Cerebellar nuclear complex (tissue), 1 donor: ENCODE data around the gene LAP3.
A peak's percentile ranks its signal among the peaks of the same experiment; 100 is the strongest.

ENCODE experiments used
- DNase-seq, 2 experiments: peaks; one replicate each; lab custom pipeline; 2025; lab: John Stamatoyannopoulos, UW

LAP3 gene

DNA sequence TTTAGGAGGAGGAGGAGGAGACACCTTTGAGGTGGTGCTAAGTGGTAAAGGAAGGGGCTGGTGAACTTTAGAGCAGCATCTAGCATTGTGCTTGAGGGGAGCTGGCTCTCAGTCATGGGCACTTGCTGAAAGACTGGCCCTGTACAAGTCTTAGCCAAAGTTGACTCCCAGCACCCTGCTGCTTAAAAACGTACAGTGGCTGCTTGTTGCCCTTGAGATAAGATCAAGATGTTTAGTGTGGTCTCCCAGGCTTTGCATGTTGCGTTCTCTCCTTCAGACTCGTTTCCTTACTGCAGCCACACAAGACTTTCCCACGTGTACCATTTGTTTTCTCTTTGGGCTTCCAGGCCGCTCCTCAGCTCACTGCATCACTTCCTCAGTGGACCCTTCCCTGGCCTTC lies 39.3 kb downstream of the LAP3 start:
- DNase-seq: no peak

DNA sequence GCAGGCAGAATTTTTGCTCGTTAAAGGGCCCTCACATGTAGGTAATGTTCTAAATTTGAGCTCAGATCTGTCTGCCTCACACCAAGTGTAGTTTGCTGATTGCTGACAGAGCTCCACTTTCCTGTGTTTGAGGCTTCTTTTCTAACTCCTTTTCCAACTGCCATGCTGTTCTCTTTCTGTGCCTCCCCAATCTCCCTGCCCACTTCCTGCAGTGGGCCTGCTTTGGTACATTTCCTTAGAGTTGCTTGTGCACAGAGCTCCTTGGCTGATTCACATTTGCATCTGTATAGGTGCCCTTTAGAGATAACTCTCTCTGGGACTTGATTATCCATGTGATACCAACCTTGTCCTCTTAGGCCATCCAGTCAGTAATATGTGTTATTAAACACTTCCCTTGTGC lies 41.9 kb downstream of the LAP3 start:
- no peak for DNase-seq

DNA sequence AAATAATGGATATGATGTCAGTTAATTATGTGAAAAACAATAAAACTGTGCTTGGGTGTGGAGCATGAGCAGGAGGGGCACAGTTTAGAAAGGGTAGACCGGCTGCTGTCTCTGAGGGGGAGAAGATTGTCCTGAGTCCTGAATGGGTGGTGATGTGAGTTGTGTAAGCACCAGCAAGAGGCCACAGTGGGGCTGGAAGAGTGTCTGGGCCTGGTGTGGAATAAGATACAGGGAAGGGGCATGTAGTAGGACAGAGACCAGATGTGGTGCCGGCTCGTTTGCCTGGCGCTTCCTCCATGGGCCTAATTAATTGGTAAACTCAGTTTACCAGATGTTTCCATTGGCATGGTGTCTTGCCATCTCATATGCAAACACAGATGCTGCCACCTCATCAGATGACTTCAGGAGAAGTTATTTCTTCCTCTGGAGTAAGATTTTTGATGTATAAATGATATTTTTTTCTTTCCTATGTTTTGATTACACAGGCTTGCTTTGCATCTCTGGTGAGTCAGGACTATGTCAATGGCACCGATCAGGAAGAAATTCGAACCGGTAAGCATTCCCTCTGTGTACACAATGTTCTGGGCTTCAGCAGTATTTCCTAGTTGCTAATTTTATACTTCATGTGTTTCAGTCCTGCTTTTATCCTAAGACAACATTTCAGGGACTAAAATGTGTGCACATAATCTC lies 42.6 kb downstream of the LAP3 start:
- DNase-seq: no peak

DNA sequence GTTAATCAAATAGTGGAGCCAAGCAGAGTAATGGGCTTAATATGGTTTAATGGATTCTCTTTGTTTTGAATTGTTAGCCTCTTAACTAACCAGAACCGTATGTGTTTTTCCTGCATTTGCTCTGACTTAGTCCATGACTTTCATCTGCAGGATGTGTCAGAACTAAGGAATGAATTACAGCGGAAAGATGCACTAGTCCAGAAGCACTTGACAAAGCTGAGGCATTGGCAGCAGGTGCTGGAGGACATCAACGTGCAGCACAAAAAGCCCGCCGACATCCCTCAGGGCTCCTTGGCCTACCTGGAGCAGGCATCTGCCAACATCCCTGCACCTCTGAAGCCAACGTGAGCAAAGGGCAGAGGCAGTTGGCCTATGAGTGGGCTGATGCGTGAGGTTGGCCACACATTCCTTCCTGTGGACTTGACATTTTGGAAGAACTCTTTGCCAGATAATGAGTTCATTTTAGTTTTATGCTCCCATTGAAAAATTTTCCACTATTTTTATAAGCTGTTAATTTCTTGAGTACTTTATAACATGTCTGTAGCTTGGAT lies 46.5 kb downstream of the LAP3 start:
- no peak for DNase-seq

DNA sequence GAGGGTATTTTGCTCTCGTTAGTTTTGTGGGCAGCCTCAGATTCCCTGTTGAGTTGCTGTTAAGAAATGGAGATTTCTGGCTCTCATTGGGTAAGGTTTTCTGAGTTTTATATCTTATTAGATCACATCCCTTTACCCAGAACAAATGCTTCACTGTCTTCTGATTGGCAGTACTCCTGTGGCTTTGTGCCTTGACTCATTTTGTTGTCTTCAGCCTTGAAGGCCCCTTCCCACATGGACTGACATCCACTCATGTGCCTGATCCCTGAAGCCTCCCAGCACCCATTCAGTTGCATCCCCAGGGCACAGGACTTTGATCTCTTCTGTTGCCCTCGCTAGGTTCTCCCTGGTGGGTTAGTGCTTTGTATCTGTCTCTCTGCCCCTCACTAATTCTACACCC lies 47.8 kb downstream of the LAP3 start:
- no peak for DNase-seq

DNA sequence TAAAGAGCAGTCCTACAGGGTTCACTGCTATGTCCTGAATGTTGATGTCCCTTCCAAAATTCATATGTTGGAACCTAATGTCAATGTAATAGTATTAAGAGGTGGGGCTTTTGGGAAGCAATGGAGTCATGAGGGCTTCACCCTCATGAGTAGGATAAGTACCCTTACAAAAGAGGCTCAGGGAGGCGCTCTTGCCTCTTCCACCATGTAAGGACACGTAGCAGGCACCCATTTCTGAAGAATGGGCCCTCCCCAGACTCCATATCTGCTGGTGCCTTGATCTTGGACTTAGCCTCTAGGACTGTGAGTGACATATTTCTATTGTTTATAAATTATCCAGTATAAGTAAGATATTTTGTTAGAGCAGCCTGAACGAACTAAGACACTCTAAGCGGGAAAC lies 53.2 kb downstream of the LAP3 start:
- DNase-seq: no peak

DNA sequence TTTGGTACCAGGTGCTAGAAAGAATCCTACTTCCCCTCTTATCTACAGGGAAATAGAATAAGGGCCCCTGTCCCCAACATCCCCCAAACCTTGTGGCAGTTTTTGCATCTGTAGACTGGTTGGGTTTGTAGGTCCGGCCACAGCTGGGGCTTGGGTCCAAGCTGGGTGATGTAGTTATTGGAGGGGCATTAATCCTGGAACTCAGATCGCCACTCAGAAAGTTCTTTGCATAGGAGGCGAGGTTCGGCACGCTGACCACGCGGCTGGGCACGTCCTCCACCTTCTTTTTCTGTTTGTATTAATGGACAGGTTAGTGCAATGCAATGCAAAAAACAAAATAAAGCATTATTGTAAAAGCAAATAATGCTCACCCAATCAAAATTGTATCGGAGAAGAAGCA lies 56.6 kb downstream of the LAP3 start:
- DNase-seq: no peak

DNA sequence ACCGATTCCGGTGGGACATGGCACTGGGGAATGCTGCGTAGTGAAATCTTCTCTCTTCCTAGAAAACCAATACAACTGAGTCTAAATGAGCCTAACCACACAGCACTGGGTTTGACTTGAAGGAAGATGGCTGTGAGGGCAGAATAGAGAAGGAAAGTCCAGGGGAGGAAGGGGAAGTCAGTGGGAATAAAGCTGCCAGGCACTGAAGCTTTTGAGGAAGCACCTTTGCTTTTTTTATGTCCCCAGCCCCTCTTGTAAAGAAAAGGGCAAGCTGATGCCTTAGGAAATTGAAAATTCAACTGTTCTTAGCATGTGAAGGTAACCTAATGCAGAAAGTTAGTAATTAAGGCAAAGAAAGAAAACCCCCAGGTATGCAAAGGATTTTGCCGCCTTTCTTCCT lies 58.1 kb downstream of the LAP3 start:
- no peak for DNase-seq

DNA sequence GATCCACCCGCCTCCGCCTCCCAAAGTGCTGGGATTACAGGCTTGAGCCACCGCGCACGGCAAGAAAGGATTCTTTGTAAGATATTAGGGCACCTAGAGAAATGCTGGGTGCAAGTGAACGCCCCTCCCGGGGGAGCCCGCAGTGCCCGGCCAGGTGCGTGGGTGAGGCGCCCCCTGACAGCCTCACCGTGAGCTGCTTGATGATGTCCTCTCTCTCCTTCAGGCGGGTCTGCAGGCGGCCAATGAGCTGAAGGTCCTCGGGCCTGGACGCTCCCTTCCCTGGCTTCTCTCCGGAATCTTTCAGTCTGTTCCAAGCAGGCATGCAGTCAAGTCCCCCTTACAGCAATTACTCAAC lies 59.3 kb downstream of the LAP3 start:
- DNase-seq: no peak

DNA sequence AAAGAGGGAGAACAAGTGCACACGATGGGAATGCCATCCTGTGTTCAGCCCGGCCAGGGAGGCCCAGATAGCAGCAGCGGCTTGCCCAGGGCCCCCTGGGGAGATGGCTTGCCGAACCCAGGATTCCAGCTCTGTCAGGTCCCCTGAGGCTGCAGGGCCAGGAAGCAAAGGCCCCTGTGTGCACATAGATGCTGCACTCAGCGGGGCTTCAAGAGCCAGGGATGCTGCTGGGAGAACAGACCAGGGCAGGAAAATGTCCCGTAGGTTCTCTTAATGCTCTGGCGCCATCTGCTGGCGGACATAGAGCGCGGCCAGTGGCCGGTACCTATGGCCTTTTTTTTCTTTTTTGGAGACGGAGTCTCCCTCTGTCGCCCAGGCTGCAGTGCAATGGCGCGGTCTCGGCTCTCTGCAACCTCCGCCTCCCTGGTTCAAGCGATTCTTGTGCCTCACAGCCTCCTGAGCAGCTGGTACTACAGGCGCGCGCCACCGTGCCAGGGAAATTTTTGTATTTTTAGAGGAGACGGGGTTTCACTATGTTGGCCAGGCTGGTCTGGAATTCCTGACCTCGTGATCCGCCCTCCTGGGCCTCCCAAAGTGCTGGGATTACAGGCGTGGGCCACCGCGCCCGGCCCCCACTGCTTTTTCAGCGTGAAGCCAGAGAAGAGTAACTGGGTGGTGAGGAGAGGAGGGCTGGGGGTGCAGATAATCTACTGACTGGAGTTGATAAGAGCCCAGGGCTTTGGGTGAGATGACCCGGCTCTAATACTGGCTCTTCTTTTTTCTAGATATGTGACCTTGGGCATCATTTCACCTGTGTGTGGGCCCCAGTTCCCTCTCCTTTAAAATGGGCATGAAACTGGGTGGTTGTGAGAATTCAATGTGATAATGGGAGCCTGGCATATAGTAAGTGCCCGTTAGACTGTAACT lies 60.0 kb downstream of the LAP3 start:
- DNase-seq: peak in 1 of 2 experiments; percentile 22

DNA sequence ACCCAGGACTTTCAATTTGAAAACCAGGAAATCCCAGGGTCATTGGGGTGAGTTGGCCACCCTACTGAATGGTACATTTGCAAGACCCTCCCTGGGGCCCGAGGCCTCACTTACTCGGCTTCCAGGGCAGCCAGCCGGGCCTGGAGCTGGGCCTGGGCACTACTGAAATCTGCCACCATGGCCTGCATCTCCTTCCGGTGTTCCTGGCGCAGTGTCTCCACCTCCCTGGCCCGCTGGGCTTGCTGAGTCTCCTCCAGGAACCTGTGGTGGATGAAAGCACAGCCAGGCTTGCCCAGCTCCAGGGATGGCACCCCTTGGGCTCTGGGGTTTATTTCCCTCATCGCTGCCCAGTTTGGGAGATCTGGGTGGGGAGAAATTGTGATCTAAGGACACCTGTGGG lies 62.1 kb downstream of the LAP3 start:
- DNase-seq: no peak

DNA sequence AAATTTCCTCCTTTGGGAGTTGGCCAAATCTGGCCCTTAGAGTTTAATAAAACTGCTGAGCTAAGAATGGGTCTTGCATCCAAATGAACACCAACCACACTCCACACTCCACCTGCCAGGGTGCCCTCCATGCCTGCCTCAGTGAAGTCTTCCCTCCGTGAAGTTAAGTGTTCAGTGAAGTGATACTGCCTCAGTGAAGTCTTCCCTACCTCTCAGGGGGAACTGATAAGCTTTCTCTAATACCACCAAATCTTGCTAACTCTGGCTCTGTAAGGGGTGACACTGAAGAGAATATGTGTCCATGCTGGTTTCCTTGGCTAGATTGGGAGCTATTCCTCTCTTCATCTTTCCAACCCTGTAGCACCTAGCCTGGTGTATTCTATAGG lies 65.4 kb downstream of the LAP3 start:
- no peak for DNase-seq

DNA sequence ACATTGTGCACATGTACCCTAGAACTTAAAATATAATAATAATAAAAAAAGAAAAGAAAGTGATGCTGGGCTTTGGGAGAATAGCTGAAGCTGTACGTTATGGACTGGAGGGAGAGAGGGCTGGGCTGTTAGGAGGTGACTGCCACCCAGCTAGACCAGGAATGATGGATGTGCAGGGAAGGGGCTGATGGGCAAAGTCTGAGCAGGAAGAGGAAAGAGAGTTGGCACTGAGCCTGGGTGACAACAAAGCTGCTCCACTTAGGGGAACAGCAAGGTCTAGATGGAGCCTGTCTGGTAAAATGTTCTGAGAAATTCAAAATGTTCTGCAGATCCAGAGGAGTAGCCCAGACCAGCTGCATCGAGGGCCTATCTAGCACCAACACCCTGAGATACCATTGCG lies 69.7 kb downstream of the LAP3 start:
- no peak for DNase-seq

DNA sequence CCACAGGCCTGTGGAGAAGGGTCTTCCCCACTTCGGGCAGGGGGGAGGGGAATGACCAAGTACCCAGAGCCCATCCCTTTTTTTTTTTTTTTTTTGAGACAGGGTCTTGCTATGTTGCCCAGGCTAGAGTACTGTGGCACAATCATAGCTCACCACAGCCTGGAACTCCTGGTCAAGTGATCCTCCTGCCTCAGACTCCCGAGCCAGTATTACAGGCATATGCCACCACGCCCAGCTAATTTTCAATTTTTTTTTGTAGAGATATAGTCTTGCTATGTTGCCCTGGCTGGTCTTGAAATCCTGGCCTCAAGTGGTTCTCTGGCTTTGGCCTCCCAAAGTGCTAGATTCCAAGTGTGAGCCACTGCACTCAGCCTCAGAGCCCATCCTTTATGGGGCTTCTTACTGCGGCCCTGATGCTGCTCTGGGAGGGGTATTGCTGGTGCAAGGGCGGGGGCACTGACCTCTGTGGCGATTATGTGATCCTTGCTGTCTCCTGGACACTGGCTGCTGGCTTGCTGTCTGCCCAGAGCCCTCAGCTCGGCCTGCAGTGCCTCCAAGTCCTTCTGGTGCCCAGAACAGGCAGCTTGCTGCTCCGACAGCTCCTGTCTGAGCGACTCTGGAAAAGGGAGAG lies 70.3 kb downstream of the LAP3 start:
- no peak for DNase-seq

DNA sequence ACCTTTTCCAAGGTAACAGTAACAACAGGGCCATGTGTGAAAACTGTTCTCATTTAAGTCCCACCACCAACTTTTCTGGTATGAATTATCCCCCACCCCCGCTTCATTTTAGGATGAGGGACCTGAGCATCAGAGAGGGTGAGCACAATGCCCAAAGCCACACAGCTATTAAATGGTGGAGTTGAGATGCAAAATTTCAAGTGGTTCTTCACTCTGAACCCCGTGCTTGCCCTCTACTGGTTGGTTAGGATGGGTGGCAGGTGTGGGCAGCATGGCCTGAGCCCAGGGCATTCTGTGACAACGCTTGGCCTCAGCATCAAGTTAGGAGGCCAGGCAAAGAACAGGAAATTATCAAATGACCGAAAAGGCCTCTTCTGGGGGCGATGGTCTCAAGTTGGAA lies 70.9 kb downstream of the LAP3 start:
- DNase-seq: no peak

DNA sequence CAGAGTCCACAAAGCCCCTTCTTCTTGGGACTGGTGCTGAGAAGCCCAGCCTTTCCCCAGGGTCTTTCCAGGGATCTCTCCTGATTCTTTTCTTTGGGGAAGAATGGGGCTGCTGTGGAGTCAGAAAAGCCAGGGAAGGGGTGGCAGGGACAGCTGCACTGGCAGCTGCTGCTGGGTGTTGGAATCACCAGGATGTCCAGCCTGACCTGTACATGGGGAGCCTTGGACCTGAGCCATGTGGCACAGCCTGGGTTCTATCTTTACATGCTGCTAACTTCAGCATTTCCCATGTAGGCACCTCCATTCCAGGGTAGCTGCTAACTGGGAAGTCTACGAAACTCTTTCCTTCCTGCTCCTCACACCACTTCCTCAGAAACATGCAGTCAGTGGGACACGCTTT lies 73.4 kb downstream of the LAP3 start:
- no peak for DNase-seq

DNA sequence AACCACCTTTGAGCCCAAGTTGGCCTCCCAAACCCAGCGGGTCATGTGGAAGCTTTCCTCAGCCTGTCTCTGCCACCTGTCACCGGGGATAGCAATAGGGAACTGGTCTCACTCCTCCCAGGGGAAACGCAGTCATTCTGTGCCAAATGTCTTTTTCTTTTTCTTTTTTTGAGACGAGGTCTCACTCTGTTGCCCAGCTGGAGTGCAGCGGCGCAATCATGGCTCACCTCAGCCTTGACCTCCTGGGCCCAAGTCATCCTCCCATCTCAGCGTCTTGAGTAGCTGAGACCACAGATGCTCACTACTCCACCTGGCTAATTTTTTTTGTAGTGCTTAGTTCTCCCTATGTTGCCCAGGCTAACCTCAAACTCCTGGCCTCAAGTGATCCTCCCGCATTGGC lies 77.7 kb downstream of the LAP3 start:
- no peak for DNase-seq

DNA sequence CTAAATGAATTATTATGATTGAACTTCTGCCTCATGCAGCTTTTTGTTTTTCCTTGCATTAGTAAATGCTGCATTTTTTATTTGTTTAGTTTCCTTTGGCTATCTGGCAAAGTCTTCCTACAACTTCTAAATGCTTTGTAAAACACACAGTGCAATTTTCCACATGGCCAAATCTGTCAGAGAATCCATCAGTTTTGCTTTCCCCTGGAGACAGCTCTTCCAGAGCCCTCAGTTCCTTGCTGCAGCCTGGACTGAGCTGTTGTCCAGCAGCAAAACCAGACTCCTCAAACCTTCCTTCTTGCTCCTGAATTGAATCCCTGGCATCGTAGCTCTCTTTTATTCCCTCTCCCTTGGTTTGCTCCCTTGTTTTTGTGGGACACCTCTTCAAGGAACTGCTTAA lies 80.1 kb downstream of the LAP3 start:
- DNase-seq: no peak
